HG03060 (cell line): ENCODE measurements around the gene TBX18.

Experiments
- ATAC-seq: cut with Tn5 transposase; IDR thresholded peaks from one replicate; pipeline ENCODE4 v1.9.1; 2021; ENCODE audit warnings: low read depth, moderate number of reproducible peaks; ENCODE audit not compliant: unreplicated experiment

The TBX18 gene

DNA sequence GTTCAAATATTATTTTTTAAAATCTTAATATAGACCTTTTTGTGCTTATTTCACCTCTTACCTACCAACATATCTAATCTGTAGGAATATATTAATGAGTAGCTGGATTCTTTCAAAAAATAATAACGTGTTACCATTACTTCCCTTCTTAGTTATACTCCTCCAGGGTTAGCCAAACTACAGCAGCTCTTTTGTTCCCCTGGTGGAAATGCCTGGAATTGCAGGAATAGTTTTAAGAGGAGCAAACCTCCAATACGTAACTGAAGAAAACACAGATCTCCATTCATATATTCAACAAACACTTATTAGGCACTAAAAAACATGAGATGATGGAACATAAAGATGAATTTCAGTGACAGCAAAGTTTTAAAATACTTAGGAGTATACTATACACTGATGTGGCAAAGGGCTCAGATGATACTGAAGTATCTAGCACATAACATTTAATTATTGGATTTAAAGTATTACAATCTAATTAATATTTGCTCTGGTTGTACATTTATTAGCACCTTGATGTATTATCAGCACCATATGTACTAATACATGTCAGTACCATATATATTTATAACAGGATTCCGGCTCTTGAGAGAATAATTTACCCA is 78.3 kb downstream of the TBX18 start:
- no peak for ATAC-seq

DNA sequence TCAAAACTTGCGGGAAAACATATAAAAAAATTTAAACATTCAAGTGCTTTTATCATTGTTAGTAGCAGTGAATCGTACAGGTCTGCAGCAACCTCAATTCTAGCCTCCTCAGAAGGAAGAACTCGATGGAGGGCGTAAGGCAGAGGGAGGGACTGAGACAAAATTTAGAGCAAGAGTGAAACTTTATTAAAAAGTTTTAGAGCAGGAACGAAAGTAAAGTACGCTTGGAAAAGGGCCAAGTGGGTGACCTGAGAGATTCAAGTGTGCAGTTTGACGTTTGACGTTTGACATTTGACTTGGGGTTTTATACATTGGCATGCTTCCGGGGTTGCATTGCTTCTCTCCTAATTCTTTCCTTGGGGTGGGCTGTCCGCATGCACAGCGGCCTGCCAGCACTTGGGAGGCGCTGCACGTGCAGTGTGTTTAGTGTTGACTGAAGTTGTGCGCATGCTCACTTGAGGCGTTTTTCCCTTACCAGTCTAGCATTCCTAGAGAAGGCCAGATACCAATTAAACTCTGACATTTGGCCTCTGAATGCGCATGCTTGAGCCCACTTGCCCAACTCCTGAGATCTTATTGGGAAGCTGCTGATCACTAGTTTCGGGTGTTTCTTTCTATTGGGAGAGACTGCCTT is 82.6 kb downstream of the TBX18 start:
- ATAC-seq, result no peak

DNA sequence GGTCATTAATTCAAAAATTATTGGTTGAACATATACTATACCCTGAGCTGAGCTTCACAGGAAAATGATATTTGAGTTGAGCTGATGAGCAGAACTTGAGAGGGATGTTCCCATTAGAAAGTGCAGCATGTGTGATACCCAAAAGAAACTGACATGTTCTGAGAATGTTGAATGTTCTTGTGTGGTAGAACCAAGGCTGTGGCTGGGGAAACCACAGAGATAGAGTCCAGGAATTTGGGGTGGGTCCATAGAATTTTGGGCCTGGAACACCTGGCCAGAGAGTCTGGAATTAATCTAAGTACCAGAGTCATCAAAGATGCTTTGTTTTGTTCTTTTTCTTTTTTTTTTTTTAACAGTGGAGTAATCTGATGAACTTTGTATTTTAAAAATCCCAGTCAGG is 88.7 kb downstream of the TBX18 start:
- no peak for ATAC-seq

DNA sequence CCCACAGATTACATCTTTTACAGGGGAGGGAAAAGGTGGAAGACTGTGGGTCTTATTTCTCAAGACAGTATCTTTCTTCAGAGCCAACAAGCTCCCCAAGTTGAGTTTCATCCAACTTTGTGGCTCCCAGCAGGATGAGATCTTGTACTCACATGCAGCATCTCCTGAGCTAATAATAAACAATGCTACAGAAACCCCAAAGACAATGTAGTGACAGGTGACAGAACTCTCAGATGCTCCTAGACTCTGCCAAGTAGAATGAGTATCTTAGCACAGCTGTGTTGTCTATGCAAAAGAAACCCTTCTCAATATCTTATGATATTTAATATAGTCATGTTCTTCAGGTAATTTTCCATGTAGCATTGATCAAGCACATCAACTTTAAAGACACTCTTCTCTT is 90.0 kb downstream of the TBX18 start:
- no peak for ATAC-seq

DNA sequence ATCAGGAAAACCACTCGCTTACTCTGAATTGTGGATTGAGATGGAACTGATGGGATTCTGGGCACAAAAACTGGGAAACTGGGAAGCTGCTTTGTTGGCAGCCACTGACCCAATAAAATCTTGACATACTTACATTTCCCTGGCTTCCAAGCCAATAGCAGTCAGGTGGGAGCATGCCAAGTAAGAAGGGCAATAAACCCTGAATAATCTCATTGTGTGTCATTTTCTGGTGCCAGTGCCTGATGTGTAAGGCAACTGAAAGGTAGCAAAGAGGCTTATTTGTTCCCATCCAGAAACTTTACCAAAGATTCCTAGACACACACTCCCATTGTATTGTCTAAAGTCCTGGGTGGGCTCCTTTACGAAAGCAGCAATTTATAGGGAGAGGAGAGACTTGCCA is 93.2 kb downstream of the TBX18 start:
- ATAC-seq, result no peak

DNA sequence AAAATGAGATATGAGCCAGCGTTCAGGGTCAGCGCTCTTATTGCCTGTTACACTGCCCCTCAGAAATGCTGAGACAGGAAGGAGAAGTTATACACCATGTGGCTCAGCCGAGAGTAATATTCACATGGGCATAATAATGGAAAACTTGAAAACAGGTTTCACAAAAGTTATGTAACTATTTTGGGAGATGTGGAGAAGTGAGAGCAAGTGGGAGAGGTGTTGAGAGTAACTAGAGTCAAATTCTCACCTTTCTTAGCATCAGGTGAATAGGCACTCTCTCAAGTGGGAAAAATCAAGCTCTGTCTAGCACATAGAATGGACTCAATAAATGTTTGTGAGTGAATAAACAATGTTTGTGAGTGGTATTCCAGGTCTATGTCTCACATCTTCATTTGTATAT is 94.5 kb downstream of the TBX18 start:
- no peak for ATAC-seq

DNA sequence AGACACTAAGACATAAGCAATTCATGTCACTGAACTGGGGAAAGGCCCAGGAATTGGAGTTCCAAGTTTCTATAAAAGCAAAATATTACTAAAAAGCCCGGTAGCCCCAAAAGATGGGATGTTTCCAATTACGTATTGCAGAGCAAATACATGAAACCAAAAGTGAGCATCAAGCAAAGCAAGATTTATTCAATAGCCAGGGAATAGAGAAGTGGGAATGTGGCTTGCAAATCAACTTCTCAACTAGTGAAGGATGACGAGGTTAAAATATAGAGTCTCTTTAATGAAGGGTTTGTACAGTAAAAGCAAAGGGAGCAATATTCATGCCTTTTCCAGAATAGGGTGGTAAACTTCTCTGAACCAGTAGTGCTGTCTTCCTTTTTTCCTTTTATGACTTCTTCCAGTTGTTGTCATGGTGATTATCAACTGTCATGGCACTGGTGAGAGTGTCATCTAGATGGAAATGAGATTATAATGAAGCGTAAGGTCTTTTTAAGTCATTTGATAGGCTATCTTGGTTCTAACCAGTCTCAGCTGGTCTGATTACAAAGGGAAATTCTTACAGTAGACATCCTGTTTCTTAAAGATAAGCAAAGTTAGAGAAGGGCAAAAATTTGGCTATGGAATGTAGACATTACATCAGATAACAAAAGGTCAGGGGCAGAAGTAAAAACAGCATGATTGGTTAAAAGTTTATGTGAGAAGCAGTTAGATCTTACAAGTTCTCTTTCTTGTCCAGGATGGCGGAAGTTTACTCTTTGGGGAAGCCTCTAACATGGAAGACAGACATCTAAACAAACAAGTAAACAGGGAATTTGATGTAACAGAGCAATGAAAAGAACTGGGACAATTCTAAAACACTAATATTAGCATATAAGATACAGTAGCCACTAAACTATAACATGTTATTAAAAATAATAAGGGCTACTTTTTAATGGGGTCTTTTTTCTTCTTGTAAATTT is 96.9 kb downstream of the TBX18 start:
- ATAC-seq, result no peak

DNA sequence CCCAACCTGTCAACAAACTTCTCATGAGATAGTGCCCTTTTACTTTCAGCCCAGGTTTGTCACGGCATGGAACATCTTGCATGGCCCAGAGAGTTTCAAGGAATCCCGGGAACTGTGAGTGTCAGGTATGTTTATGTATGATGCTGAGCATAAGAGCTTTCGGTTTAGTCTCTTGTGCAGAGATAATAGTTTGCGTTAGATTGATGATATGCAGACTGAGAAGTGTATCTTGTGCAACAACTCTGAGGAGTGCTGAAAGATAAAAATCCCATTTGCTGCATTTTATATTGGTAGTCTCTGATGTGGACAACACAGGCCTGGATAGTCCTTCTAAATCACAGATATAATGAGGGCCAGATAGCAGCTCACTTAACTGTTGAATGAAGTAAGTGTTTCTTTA is 99.0 kb downstream of the TBX18 start:
- no peak for ATAC-seq

DNA sequence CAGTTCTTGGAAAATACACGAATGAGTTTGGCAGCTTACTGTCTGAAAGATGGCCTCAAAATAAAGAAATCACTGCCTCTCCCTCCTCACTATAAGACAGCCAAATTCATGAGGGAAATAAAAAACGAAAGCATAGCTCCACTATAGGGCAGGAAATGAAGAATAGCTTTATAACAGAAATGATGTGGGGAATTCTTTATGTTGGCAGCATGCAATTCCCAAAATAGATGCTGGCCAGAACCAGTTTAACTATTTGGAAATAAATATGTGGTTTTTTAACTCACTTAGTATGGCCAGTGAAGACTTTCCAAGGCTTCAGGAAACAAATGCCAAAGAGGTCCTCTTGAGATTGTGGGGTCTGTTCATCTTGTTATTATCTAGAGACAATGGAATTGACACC is 100.5 kb downstream of the TBX18 start:
- no peak for ATAC-seq

DNA sequence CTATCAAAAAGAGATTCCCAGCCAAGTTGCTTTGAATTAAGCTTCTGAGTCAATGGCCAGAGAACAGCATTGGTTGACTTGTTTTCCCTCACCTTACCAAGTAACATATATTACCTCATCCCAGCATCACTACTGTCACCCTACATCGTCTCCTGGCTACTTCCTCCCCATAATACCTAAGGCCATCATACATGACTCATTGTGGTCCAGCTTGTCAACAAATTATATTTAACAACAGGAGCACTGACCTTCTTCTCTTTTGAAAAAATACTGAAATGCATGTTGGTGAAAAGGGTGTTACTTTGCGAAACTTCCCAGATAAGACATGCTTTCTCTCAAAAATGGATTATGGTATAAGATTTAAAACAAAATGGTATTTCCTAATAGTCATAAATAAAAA is 106.9 kb downstream of the TBX18 start:
- no peak for ATAC-seq

DNA sequence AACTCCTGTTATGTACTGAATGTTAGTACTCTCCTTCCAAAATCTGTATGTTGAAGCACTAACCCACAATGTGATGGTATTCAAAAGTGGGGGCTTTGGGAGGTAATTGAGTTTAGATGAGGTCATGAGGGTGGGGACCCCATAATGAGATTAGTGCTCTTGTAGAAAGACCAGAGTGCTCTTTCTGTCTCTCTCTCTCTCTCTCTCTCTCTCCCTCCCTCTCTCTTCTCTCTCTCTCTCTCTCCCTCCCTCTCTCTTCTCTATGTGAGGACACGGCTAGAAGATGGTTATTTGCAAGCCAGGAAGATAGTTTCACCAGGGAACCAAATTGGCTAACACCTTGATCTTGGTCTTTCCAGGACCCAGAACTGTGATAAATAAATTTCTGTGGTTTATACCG is 107.4 kb downstream of the TBX18 start:
- no peak for ATAC-seq

DNA sequence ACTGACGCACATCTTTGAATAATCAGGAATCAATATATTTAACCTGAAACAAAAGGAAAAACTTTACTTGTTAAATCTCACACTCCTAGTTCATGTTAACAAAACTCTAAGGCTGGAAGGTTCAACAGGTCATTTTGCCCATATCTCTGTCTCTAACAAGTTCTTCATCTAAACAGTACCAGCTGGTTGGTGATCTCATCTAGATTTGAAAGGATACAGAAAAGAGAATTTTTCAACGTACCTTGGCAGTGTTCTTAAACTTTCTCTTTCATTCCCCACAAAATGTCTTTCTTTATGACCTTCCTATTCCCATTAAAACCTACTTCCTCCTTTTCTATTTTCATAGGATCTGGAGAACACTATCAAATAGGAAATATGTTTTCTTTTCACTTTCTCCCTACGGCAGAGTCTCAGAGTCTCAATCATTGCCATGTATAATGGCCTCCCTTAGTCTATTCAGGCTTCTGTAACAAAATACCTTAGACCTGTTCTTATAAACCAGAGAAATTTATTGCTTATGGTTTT is 111.3 kb downstream of the TBX18 start:
- ATAC-seq, result no peak

DNA sequence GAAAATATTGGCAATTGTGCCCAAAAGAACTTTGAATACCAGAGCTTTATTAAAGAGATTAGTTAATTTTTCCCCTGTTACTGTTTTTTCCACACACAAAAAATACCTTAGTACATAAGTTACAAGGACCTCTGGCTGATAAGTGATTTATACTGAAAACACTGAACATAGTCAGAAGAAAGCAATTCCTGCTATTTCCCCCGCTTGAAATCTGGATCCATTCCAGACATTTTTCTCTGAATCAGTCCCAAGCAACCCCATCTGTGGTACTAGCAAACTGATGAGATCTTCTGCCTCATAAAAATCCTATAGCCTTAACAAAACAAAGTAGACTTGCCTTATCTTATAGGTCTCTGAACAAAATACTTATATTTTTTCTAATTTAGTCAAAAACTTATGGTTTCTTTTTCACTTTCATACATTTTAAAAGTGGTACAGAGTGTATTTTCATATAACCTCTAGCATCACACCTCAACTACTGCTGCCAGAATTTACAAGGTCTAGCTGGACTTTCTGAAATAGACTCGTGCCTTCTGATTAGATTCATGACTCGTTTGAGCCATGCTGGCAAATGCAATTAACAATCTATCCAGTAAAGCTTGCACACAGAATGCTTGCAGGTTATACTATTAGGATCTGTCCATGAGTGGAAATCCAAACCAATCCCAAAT is 111.9 kb downstream of the TBX18 start:
- no peak for ATAC-seq

DNA sequence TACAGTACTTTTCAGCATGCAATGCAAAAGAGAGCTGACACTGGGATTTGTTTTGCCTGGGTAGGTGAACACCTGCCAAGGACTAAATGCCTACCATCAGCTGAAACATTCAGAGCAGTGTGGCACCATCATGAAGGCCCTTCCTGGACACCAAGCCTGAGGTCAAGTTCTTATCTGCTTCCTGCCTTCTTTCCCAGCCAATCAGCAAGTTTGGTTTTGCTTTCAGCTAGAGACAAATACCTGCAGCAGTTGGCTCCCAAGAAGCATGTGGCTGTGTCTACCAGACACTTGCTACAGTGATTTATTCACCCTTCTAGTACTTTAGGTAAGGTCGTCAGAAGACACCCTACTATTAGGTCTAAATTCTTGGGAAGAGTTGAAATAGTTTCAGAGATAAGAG is 112.8 kb downstream of the TBX18 start:
- no peak for ATAC-seq

DNA sequence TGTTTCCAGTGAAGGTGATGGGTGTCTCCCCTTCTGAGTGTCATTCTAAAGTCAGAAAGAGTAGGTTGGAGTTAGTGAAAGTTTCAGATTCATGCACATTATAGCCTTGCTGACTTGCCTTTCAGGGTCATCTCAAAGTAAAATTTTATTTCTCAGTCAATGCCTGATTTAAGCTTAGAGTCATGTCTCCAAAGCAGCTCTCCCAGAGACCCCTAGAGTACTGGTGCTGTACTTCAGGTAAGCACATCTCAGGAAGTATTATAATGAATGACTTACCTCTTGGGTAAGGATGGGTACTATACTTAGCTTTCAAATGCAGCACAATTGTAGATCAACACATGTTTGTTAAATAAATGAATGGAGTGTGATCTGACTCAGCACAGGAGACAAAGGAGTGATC is 116.0 kb downstream of the TBX18 start:
- ATAC-seq, result no peak

DNA sequence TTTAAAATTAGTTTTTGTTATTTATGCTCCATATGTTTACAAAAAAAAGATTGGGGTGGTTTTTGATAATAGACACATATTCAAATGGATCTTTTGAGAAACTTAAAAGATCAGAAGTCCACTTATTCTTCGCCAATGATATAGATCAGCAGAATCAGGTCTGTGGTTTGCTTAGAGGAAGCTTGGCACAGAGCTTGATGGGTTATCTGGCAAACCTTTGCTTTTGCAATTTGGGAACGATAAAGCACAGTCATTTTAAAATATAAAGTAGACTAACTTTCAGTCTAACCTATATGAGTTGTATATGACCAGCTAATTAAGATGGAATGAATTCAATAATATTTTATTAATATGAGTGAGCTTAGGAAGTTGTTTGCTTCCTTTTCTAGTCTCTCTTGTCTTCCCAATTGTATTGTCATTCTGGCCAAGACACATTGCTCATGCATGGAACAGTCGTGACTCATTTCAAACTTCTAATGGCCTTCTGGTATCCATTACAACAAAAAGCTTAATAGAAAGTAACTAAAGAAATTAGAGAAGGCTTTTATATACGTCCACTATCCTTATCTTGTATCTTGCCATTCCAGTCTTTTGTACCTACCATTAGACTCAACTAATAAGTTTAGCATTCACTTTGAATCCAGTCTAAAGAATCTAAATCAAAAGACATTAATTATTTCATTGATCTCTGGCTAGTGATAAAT is 118.7 kb downstream of the TBX18 start:
- ATAC-seq, result no peak

DNA sequence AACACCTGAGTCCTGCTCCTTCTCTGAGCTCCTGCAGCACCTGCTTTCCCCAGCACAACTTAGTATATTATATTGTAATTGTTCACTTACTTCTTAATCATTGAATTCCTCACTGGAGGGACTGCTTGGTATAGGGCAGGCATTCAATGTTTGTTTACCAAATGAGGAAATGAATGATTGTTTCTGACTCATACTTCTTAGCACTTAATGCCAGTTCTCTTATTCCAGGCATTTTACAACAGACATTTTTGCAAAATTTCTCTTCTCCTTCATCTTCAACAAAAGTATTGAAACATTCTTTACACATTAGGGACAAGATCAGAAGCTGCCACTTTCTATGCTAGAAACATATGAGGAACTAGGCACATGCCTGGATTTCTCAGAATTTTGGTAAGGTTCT is 119.4 kb downstream of the TBX18 start:
- ATAC-seq, result no peak

DNA sequence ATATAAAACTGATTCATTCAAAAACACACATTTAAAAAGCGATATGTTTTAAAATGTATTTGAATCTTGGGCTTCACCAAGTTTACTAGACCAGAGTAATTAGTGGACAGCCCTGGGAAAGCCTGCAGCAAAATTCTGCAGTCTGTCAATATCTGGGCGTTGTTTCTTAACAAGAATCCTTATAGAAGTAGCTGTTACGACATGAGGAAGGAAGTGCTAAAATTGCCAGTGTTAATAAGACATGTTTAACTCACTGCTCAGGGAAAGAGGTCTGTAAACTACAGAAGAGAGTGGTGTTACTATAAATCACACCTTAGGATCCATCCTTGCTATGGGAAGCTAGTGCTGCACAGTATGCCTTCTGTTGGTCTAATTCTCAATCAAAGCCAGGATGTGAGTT is 120.6 kb downstream of the TBX18 start:
- no peak for ATAC-seq

DNA sequence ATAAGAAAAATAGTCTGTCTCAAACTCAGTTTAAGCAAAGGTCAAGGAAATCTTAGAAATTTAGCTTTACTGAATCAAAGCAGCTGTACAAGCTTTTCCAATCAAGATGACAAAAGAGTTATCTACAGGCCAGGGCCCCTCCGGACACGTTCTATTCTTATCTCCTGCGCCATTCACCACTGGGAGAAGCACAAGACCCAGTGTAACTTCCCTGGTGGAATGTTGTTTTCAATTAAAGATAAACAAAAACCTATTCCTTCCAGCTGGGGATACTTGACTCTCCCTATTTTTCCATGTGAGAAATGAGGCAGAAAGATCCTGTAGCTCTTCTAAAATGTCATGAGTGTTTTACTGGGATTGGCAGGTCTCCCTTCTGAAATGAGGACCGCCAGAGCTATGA is 123.3 kb downstream of the TBX18 start:
- ATAC-seq, result no peak

DNA sequence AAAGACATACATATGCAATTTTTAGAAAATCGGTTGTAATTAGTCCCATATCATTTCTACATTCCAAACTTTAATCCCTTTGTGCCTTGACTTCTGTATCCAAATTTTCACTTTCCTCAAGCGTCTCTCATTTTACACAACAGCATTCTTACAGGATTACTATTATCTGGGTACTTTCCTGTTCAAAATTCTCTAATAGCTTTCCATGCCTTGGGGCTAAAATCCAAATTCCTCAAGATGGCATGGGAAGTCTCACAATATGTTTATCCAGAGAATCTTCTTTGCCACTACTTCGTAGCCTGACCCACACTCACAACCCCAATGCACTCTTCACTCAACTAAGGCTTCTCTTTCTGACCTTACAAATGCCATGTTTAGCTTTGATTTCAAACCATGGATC is 125.0 kb downstream of the TBX18 start:
- ATAC-seq, result no peak
